Measurements from ENCODE around the gene EPB41.

DNA sequence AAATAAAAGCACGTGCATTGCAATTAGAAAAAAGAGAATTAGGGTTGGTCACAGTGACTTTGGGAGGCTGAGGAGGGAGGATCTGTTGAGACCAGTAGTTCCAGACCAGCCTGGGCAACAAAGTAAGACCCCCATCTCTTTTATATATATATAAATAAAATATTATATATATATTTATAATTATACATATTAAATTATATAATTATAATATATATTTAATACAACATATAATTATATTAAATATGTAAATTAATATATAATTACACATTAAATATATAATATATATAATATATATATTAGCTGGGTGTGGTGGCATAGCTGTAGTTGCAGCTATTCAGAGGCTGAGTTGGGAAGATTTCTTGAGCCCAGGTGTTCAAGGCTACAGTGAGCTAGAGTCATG lies 186.1 kb downstream of the EPB41 start:
- TF ChIP-seq SP1 (IDR thresholded peaks at IDR 0.05; ENCODE audit: low read depth), result no peak
- TF ChIP-seq, protein P1, sequence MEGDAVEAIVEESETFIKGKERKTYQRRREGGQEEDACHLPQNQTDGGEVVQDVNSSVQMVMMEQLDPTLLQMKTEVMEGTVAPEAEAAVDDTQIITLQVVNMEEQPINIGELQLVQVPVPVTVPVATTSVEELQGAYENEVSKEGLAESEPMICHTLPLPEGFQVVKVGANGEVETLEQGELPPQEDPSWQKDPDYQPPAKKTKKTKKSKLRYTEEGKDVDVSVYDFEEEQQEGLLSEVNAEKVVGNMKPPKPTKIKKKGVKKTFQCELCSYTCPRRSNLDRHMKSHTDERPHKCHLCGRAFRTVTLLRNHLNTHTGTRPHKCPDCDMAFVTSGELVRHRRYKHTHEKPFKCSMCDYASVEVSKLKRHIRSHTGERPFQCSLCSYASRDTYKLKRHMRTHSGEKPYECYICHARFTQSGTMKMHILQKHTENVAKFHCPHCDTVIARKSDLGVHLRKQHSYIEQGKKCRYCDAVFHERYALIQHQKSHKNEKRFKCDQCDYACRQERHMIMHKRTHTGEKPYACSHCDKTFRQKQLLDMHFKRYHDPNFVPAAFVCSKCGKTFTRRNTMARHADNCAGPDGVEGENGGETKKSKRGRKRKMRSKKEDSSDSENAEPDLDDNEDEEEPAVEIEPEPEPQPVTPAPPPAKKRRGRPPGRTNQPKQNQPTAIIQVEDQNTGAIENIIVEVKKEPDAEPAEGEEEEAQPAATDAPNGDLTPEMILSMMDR (IDR thresholded peaks at IDR 0.05 in 2 of 3, conservative IDR thresholded peaks at IDR 0.05 in 1 of 3; ENCODE audit: borderline replicate concordance in 1 of 3, insufficient read depth in 1 of 3, low read depth in 2 of 3, low read length in 2 of 3), result no peak
- TF ChIP-seq YY1 (IDR thresholded peaks at IDR 0.05; ENCODE audit: extremely low read depth, insufficient replicate concordance, low read depth, low read length), result no peak
- no peak for TF ChIP-seq ATF3 (IDR thresholded peaks at IDR 0.05)
- no peak for TF ChIP-seq CEBPB (IDR thresholded peaks at IDR 0.05; ENCODE audit: low read depth)
- no peak for TF ChIP-seq ELF1 (IDR thresholded peaks at IDR 0.05; ENCODE audit: borderline replicate concordance, low read depth)
- TF ChIP-seq MAX (IDR thresholded peaks at IDR 0.05), result no peak
- no peak for TF ChIP-seq POLR2A (IDR thresholded peaks at IDR 0.05; ENCODE audit: borderline replicate concordance, extremely low read depth, insufficient read depth, insufficient read length)
